ENCODE data around the gene LMX1A. TPM values are rescaled to one million over a fixed set of nuclear protein-coding genes. Genes with fewer than 3 reads are reported as not detected.

LMX1A gene
- under 0.01 TPM in 1 of 2 replicates, not detected in the other for total RNA-seq

GRCh38 chr1:165355977-165356811, at the start of gene LMX1A:
LMX1A (minus strand) TSS chr1:165356715; CDS start chr1:165355559, 1,156 bp downstream.

Other genes with a start within 250 kb of the LMX1A start
- not detected in 2 replicates for gene RXRG, start 88.4 kb upstream of the LMX1A start, total RNA-seq
- not detected in 2 replicates for gene LRRC52, start 187.3 kb upstream of the LMX1A start, total RNA-seq